ENCODE data around the gene BRPF1. TPM values are rescaled to one million over a fixed set of nuclear protein-coding genes. Genes with fewer than 3 reads are reported as not detected.

Gene BRPF1
- total RNA-seq, 4 donors from 2014 or later: 9.4 to 18.7 (median 14.9) TPM

DNA sequence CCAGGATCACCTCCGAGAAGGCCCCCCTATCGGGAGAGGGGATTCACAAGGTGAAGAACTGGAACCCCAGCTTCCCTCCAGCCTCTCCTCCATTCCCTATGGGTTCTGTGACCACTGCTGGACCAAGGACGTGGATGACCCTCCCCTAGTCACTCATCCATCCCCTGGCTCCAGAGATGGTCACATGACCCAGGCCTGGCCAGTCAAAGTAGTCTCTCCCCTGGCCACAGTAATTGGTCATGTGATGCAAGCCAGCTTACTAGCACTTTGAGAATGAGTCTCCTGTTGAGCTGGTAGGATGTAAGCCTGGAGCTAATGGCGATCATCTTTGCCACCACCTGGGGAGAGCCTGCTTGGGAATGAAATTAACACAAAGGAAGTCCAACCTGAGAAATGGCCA, 34.3 kb downstream of the BRPF1 start:
- WGBS, 2 donors (ENCODE audit: low coverage in 1 of 2): 95% methylated on average over 3 of the region's 4 CpGs; no CpG with 5 or more reads in 1 of the 2 donors
- Histone ChIP-seq H3K36me3 (no peaks in the 10 kb centered on the region), H3K4me1 (peaks cover 10 to 36% (median 29%) of the 10 kb centered on the region in 4 donors), H3K27me3 (no peaks in the 10 kb centered on the region), H3K4me3 (no peak overlapping the region), H3K27ac (no peak overlapping the region), H3K9me3 (no peaks in the 10 kb centered on the region)
- intact Hi-C loops (cut with DNase I; ENCODE audit: low total_unique reads): no loop called here
- in situ Hi-C loops (cut with MboI; ENCODE audit: low pct_ligation_motif_present in 1 of 4, low pct_unique_long_range_greater_than_20kb in 1 of 4, low sequenced_read_pairs in 3 of 4): no loop called here
- TF ChIP-seq, protein P1, sequence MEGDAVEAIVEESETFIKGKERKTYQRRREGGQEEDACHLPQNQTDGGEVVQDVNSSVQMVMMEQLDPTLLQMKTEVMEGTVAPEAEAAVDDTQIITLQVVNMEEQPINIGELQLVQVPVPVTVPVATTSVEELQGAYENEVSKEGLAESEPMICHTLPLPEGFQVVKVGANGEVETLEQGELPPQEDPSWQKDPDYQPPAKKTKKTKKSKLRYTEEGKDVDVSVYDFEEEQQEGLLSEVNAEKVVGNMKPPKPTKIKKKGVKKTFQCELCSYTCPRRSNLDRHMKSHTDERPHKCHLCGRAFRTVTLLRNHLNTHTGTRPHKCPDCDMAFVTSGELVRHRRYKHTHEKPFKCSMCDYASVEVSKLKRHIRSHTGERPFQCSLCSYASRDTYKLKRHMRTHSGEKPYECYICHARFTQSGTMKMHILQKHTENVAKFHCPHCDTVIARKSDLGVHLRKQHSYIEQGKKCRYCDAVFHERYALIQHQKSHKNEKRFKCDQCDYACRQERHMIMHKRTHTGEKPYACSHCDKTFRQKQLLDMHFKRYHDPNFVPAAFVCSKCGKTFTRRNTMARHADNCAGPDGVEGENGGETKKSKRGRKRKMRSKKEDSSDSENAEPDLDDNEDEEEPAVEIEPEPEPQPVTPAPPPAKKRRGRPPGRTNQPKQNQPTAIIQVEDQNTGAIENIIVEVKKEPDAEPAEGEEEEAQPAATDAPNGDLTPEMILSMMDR (IDR thresholded peaks at IDR 0.05): no peak
- TF ChIP-seq EP300 (IDR thresholded peaks at IDR 0.05; ENCODE audit: low read depth): no peak
- no peak for TF ChIP-seq POLR2A (IDR thresholded peaks at IDR 0.05)
- no peak for TF ChIP-seq POLR2AphosphoS5 (IDR thresholded peaks at IDR 0.05)
- no peak for DNase-seq

DNA sequence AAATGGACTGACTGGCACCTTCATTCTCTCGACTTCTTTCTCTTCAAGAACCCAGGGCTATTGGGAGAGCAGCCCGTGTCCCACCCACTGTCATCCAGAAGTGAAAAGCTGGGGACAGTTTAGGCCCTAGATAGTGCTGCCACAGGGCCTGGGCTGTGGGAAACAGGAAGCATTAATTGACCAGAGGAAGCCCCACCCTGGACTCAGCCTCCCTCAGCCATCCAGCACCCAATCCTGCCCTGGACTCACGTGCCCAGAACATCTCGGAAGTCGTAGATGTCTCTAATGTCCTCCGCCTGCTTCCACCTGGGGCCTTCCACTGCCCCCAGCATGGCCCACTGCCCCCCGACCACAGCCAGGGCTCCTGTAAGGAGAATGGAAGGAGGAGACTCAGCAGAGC, 35.9 kb downstream of the BRPF1 start:
- Histone ChIP-seq H3K36me3 (no peaks in the 10 kb centered on the region), H3K4me1 (peaks cover 10 to 38% (median 30%) of the 10 kb centered on the region in 4 donors), H3K27me3 (no peaks in the 10 kb centered on the region), H3K9me3 (no peaks in the 10 kb centered on the region), H3K27ac (peak overlapping the region in 2 of 4 donors; percentile 17 to 21), H3K4me3 (no peak overlapping the region)
- WGBS, 2 donors (ENCODE audit: low coverage in 1 of 2): 71% methylated on average over 7 of the region's 7 CpGs; no CpG with 5 or more reads in 1 of the 2 donors
- TF ChIP-seq POLR2AphosphoS5 (IDR thresholded peaks at IDR 0.05) (no peak), EP300 (IDR thresholded peaks at IDR 0.05; ENCODE audit: low read depth) (no peak), POLR2A (IDR thresholded peaks at IDR 0.05) (no peak)
- TF ChIP-seq, protein P1 (IDR thresholded peaks at IDR 0.05): no peak
- in situ Hi-C loops (cut with MboI; ENCODE audit: low pct_ligation_motif_present in 1 of 4, low pct_unique_long_range_greater_than_20kb in 1 of 4, low sequenced_read_pairs in 3 of 4) (no loop called here), intact Hi-C loops (cut with DNase I; ENCODE audit: low total_unique reads) (no loop called here)
- no peak for DNase-seq

DNA sequence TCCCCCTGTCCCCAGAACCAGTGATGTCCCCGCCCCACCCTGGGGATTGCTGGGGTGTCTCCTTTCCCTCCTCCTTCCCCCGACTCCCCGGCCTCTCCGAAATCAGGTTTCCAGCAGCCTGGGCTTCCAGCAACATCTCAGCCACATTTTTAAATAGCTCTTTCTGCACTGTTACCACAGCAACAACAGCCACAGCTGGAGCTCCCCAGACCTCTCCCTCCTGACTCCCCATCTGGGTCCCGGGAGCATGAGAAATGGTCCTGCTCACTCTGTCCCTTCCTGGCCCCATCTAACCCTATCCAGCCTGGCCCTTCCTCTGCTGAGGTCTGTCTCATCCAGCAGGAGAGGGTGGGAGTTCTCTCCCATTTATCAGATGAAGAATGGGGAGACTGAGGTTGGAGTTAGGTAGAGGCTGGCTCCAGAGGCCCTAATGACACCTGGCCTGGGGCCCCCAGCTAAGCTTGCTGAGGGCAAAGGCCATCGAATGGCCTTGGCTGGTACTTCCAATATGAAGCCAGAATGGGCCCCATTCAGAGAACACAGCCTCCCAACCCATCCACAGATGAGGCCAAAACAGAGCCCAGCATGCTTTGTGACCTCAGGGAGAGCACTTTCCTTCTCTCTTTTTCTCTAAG, 36.7 kb downstream of the BRPF1 start:
- in situ Hi-C loops (cut with MboI; ENCODE audit: low pct_ligation_motif_present in 1 of 4, low pct_unique_long_range_greater_than_20kb in 1 of 4, low sequenced_read_pairs in 3 of 4): no loop called here
- H3K27ac ChIP-seq: peak overlapping the region in 2 of 4 donors; percentile 88 to 89
- H3K27me3 ChIP-seq: no peaks in the 10 kb centered on the region
- 77 to 80% methylated on average over 3 to 6 of the region's 6 CpGs for WGBS, 2 donors (ENCODE audit: low coverage in 1 of 2)
- H3K4me1 ChIP-seq: peaks cover 10 to 38% (median 30%) of the 10 kb centered on the region in 4 donors
- intact Hi-C loops (cut with DNase I; ENCODE audit: low total_unique reads): no loop called here
- no peaks in the 10 kb centered on the region for H3K36me3 ChIP-seq
- no peak overlapping the region for H3K4me3 ChIP-seq
- TF ChIP-seq POLR2A (IDR thresholded peaks at IDR 0.05) (no peak), POLR2AphosphoS5 (IDR thresholded peaks at IDR 0.05) (no peak), EP300 (IDR thresholded peaks at IDR 0.05; ENCODE audit: low read depth) (no peak)
- TF ChIP-seq, protein P1 (IDR thresholded peaks at IDR 0.05): no peak
- no peak for DNase-seq
- no peaks in the 10 kb centered on the region for H3K9me3 ChIP-seq

DNA sequence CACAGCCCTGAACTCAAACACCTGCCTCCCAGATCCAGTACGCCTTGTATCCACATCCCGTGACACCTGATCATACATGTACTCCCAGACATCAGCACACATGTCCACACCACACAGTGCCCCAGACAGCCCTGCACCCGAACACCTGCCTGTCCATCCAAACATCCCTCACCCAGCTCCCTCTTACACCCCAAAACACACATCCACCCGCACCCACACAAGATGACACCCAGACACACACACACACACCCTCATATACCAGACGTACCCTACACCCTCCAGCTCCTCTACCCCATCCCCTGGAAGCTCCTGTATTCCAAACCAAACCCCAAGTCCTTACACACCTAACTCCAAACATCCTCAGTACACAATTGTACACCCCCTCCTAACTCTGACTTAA, 37.5 kb downstream of the BRPF1 start:
- intact Hi-C loops (cut with DNase I; ENCODE audit: low total_unique reads): no loop called here
- WGBS, 2 donors (ENCODE audit: low coverage in 1 of 2): 68% methylated on average over 5 of the region's 5 CpGs; no CpG with 5 or more reads in 1 of the 2 donors
- DNase-seq: no peak

More for the DNA sequence above, 37.5 kb downstream of the BRPF1 start:
- Histone ChIP-seq H3K4me1 (peaks cover 10 to 38% (median 30%) of the 10 kb centered on the region in 4 donors), H3K27me3 (no peaks in the 10 kb centered on the region), H3K4me3 (peak overlapping the region in 3 of 4 donors; percentile 61 to 72 (median 68)), H3K27ac (peak overlapping the region; percentile 81 to 89 (median 87)), H3K36me3 (no peaks in the 10 kb centered on the region), H3K9me3 (no peaks in the 10 kb centered on the region)
- no peak for TF ChIP-seq EP300 (IDR thresholded peaks at IDR 0.05; ENCODE audit: low read depth)
- TF ChIP-seq POLR2AphosphoS5 (IDR thresholded peaks at IDR 0.05): no peak
- TF ChIP-seq, protein P1 (IDR thresholded peaks at IDR 0.05): no peak
- TF ChIP-seq POLR2A (IDR thresholded peaks at IDR 0.05): no peak
- in situ Hi-C loops (cut with MboI; ENCODE audit: low pct_ligation_motif_present in 1 of 4, low pct_unique_long_range_greater_than_20kb in 1 of 4, low sequenced_read_pairs in 3 of 4): no loop called here

All from transverse colon (tissue), 4 donors.